Esophagus squamous epithelium (tissue), 5 donors: ENCODE results near the gene FAM53B. TPM values are rescaled to one million over a fixed set of nuclear protein-coding genes. Genes with fewer than 3 reads are reported as not detected.

Experiments
- DNase-seq: peaks from one replicate; lab custom pipeline; 2025; lab: John Stamatoyannopoulos, UW
- H3K27ac ChIP-seq, 4 donors: fragments of 200-600 bp; sonication (generic); one replicate each; pipeline ENCODE4 v1.5.1; 2016 to 2019; ENCODE audit warnings: mild to moderate bottlenecking in 1 of 4
- H3K27me3 ChIP-seq, 4 donors: fragments of 200-600 bp; sonication (generic); 1 replicate in 3 of 4; 2 replicates in 1 of 4; pipeline versions ENCODE4 v1.5.1 to v1.6.0; 2017 to 2021; ENCODE audit warnings: antibody characterized with exemption in 1 of 4
- H3K36me3 ChIP-seq, 3 donors: fragments of 200-600 bp; sonication (generic); one replicate each; pipeline ENCODE4 v1.5.1; 2016 to 2019
- H3K4me1 ChIP-seq, 3 donors: fragments of 200-600 bp; sonication (generic); one replicate each; pipeline ENCODE4 v1.5.1; 2017 to 2019
- H3K4me3 ChIP-seq, 4 donors: fragments of 200-600 bp; sonication (generic); 1 replicate in 3 of 4; 2 replicates in 1 of 4; pipeline ENCODE4 v1.5.1; 2016 to 2019; ENCODE audit warnings: mild to moderate bottlenecking in 2 of 4, moderate library complexity in 1 of 4
- H3K9me3 ChIP-seq, 3 donors: fragments of 200-600 bp; sonication (generic); one replicate each; pipeline ENCODE4 v1.5.1; 2016 to 2019
- POLR2A ChIP-seq, 4 donors: fragments of 450-650 bp; IDR thresholded peaks; one replicate each; pipeline ENCODE4 v1.6.1; 2017; ENCODE audit warnings: antibody characterized with exemption in 4 of 4, mild to moderate bottlenecking in 4 of 4, moderate library complexity in 3 of 4
- WGBS, 2 donors: methylation state at CpG; one replicate each; pipeline ENCODE4 v1.1.5; 2018; 5-methylcytosine and 5-hydroxymethylcytosine counted together
- intact Hi-C: fragments of 100-400 bp; cut with DNase I; formaldehyde crosslinking; loops from one replicate; pipeline ENCODE4 v1.15.0; 2022
- total RNA-seq, 4 donors: library from RNA; depleted of rRNA; stranded (reverse); fragments of >200 nt; gene quantifications; one replicate each; pipeline ENCODE4 v1.1.0, GENCODE V29; 2016
- TF ChIP-seq, protein P1 (sequence below), 6 experiments: fragments of 450-650 bp in 4 of 6; fragments of 200-600 bp in 2 of 6; sonication (generic) in 2 of 6; IDR thresholded peaks; one replicate each; pipeline ENCODE4 v1.5.1; 2016 to 2019; ENCODE audit warnings: antibody characterized with exemption in 6 of 6, mild to moderate bottlenecking in 4 of 6, moderate library complexity in 4 of 6
- donor health status: DM: yes; HTN: yes; CAD: no.

Gene FAM53B
- total RNA-seq, 4 donors from 2014 or later = 27.4 to 54.2 (median 31.5) TPM

DNA sequence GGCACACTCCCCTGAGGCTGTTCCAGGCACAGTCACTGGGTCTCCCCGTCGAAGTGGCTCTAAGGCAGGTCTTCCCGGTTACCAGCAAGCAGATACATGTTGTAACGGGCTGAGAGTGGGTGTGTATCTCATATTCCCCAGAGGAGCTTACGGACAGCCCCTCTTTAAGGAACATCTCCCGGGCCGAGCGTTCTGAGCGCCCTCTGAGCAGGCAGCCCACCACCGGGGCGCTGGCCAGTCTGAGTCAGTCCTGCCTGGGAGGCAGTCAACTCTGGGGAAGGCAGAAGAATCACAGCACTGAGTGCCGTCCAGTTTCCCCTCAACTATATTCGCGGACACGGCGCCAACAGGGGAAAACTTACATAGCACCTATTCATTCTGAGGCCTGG, 165.2 kb downstream of the FAM53B start:
- no peak overlapping the region for H3K4me3 ChIP-seq
- no peaks in the 10 kb centered on the region for H3K36me3 ChIP-seq
- 50 to 58% methylated on average over 2 to 7 of the region's 16 CpGs for WGBS, 2 donors
- no peaks in the 10 kb centered on the region for H3K27me3 ChIP-seq
- intact Hi-C loops = no loop called here
- no peak for DNase-seq
- H3K9me3 ChIP-seq = no peaks in the 10 kb centered on the region
- H3K27ac ChIP-seq = no peak overlapping the region
- H3K4me1 ChIP-seq = peaks cover 0 to 15% (median 3%) of the 10 kb centered on the region in 3 donors
- no peak for TF ChIP-seq POLR2A (IDR thresholded peaks at IDR 0.05)
- TF ChIP-seq, protein P1, sequence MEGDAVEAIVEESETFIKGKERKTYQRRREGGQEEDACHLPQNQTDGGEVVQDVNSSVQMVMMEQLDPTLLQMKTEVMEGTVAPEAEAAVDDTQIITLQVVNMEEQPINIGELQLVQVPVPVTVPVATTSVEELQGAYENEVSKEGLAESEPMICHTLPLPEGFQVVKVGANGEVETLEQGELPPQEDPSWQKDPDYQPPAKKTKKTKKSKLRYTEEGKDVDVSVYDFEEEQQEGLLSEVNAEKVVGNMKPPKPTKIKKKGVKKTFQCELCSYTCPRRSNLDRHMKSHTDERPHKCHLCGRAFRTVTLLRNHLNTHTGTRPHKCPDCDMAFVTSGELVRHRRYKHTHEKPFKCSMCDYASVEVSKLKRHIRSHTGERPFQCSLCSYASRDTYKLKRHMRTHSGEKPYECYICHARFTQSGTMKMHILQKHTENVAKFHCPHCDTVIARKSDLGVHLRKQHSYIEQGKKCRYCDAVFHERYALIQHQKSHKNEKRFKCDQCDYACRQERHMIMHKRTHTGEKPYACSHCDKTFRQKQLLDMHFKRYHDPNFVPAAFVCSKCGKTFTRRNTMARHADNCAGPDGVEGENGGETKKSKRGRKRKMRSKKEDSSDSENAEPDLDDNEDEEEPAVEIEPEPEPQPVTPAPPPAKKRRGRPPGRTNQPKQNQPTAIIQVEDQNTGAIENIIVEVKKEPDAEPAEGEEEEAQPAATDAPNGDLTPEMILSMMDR (IDR thresholded peaks at IDR 0.05) = no peak

DNA sequence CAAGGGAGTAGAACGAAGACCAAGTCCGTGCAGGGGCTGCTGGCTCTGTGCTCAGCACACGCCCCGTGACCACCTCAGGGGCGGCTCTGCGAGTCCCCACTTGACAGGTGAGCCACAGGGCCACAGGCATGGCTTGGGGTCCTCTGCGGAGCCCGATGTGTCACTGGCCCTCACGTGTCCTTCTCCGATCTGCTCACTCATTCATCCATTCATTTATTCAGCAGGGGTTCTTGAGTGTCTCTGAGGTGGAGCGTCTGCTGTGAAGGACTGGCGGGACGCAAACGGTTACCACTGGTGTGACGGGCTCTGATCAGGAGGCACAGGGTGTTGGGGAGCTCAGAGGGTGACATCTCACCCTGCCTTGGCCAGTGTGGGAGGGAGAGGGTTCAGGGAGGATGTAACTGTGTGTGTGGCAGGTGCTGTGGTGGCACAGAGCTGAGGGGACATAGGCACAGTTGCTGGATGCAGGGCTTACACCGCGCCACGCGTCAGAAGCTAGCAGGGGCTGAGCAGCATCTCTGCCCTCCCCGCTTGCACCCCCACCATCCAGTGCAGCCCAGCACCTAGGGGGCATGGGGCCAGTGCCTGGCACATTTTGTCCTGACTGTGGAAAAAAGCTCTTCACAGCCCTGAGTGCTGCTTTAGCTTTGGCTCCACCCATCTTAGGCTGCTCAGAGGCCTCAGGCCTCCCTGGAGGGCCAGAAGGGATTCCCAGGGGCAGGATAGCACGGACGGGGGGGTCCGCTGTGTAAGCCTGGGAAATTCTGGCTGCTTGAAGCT, 165.8 kb downstream of the FAM53B start:
- no peak for DNase-seq
- WGBS, 2 donors = 63 to 70% methylated on average over 3 to 16 of the region's 23 CpGs
- Histone ChIP-seq H3K27me3 (no peaks in the 10 kb centered on the region), H3K4me1 (peaks cover 0 to 15% (median 3%) of the 10 kb centered on the region in 3 donors), H3K36me3 (no peaks in the 10 kb centered on the region), H3K27ac (no peak overlapping the region), H3K4me3 (no peak overlapping the region), H3K9me3 (no peaks in the 10 kb centered on the region)
- TF ChIP-seq POLR2A (IDR thresholded peaks at IDR 0.05) = no peak
- TF ChIP-seq, protein P1 (IDR thresholded peaks at IDR 0.05) = no peak
- intact Hi-C loops = no loop called here

DNA sequence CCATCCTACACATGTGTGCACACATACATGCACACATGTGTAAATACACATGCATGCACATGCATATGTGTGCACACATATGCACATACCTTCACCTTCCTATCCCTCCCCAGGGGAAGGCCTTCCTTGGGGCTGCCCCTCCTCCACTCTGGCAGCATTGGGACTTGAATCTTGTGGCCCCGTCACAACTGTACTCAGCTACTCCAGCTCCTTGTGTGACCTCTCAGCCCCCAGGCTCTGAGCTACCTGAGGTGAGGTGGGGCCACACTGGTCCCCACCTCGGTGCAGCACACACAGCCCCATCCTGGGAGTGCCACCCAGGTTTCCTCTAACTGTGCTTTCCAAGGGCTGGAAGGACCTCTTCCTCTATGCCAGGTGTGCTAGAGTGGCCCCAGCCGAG, 166.5 kb downstream of the FAM53B start:
- Histone ChIP-seq H3K36me3 (no peaks in the 10 kb centered on the region), H3K27me3 (no peaks in the 10 kb centered on the region), H3K9me3 (no peaks in the 10 kb centered on the region), H3K4me1 (peaks cover 0 to 15% (median 3%) of the 10 kb centered on the region in 3 donors), H3K27ac (no peak overlapping the region), H3K4me3 (no peak overlapping the region)
- intact Hi-C loops = no loop called here
- DNase-seq = no peak
- TF ChIP-seq, protein P1 (IDR thresholded peaks at IDR 0.05) = no peak
- TF ChIP-seq POLR2A (IDR thresholded peaks at IDR 0.05) = no peak
- WGBS, 2 donors = 60 to 80% methylated on average over 1 to 3 of the region's 3 CpGs

DNA sequence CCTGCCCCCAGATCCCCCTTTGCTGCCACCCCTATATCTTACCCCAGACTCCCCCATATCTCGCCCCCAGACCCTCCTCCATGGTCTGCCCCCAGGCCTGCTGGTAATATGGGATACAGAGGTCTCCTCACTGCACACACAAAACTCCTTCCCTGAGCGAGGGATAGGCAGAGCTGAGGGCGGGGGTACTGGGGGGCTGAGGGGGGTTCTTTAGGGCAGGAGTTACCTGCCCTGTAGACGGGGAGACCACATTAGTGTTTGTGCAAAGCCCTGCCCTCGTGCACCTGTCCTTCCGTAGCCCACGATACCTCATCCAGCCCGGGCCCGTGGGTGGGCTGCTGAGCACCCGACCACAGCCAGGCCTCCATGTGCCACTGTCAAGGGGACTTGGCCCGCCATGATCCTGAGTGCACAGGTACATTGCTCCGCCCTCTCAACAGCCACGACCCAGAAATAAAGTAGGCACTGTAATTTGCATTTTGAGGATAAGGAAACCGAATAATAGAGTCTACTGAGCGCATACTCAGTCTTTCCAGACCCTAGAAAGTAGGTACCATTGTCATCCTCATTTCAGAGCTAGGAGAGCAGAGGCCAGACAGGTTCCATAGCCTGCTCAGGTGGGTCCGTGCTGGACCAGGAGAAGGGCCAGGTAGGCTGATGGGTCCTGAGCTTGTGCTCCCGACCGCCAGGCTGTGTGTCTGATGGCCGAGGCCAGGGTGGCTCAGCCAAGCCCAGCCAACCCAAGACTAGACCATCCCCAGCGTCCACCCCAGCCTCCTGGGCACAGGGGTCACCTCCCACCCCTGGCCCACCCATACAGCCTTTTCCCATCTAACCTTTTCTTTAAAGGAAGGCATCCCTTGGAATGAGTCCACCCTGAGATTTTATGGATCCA, 167.4 kb downstream of the FAM53B start:
- H3K27ac ChIP-seq = no peak overlapping the region
- H3K4me3 ChIP-seq = no peak overlapping the region
- TF ChIP-seq POLR2A (IDR thresholded peaks at IDR 0.05) = no peak
- TF ChIP-seq, protein P1 (IDR thresholded peaks at IDR 0.05) = no peak
- no peak for DNase-seq
- H3K9me3 ChIP-seq = no peaks in the 10 kb centered on the region
- no peaks in the 10 kb centered on the region for H3K27me3 ChIP-seq
- intact Hi-C loops = no loop called here
- H3K4me1 ChIP-seq = peaks cover 0 to 15% (median 3%) of the 10 kb centered on the region in 3 donors
- 75% methylated on average over 9 to 14 of the region's 20 CpGs for WGBS, 2 donors
- H3K36me3 ChIP-seq = no peaks in the 10 kb centered on the region
